Measurements from ENCODE around the gene PMM2. TPM values are rescaled to one million over a fixed set of nuclear protein-coding genes. Genes with fewer than 3 reads are reported as not detected.

Gene PMM2
- total RNA-seq, 1 experiment from 2014 or later = 53.3 TPM

DNA sequence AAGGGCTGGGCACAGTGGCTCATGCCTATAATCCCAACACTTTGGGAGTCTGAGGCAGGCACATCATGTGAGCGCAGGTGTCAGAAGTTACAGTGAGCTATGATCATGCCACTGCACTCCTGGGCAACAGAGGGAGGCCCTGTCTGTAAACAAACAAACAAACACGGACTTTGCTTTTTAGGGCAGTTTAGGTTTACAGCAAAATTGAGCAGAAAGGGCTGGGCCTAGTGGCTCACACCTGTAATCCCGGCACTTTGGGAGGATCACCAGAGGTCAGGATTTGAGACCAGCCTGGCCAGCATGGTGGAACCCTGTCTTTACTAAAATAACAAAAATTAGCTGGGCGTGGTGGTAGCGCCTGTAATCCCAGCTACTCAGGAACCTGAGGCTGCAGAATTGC is 74.4 kb downstream of the PMM2 start:
- no peaks in the 10 kb centered on the region for H3K27me3 ChIP-seq (ENCODE audit: insufficient read depth, low read length)
- peaks cover 12% of the 10 kb centered on the region for H3K79me2 ChIP-seq (ENCODE audit: insufficient read depth, low read length)
- intact Hi-C loops (cut with micrococcal nuclease) = no loop called here
- DNase-seq (ENCODE audit: low read depth, low spot score) (no peak), ATAC-seq (no peak)
- no peaks in the 10 kb centered on the region; the same call in 1 of the 2 replicates for H4K20me1 ChIP-seq (ENCODE audit: insufficient read depth)
- H3K9ac ChIP-seq (ENCODE audit: low read length) = no peak overlapping the region
- H3K27ac ChIP-seq (ENCODE audit: low read depth, low read length) = no peak overlapping the region
- BruUV-seq (replicated peaks) = no TSS peak
- H3K9me2 ChIP-seq (ENCODE audit: insufficient read depth) = no peaks in the 10 kb centered on the region
- ChIA-PET RAD21 (ENCODE audit: low non-redundant PET in 1 of 2, low total read pairs in 2 of 2, uncharacterized antibody in 2 of 2, unreplicated experiment in 2 of 2) (no interaction called here), CTCF (no interaction called here), POLR2A (no interaction called here)
- no peak overlapping the region for H3K4me2 ChIP-seq (ENCODE audit: low read length)
- H2AFZ ChIP-seq (ENCODE audit: low read depth, low read length, poor library complexity, severe bottlenecking) = no peak overlapping the region
- no peaks in the 10 kb centered on the region for H3K36me3 ChIP-seq (ENCODE audit: control insufficient read depth in 1 of 2, insufficient read depth in 2 of 2, low read length in 2 of 2)
- no peak for TF ChIP-seq JUND (IDR thresholded peaks at IDR 0.05)
- TF ChIP-seq, protein P1, sequence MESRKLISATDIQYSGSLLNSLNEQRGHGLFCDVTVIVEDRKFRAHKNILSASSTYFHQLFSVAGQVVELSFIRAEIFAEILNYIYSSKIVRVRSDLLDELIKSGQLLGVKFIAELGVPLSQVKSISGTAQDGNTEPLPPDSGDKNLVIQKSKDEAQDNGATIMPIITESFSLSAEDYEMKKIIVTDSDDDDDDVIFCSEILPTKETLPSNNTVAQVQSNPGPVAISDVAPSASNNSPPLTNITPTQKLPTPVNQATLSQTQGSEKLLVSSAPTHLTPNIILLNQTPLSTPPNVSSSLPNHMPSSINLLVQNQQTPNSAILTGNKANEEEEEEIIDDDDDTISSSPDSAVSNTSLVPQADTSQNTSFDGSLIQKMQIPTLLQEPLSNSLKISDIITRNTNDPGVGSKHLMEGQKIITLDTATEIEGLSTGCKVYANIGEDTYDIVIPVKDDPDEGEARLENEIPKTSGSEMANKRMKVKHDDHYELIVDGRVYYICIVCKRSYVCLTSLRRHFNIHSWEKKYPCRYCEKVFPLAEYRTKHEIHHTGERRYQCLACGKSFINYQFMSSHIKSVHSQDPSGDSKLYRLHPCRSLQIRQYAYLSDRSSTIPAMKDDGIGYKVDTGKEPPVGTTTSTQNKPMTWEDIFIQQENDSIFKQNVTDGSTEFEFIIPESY (IDR thresholded peaks at IDR 0.05; ENCODE audit: extremely low read depth, insufficient replicate concordance, low read length) = no peak
- TF ChIP-seq CTCF (IDR thresholded peaks at IDR 0.05 in 2 of 3, conservative IDR thresholded peaks at IDR 0.05 in 1 of 3; ENCODE audit: borderline replicate concordance in 1 of 3, insufficient read depth in 1 of 3, low read depth in 2 of 3, low read length in 2 of 3) = no peak
- TF ChIP-seq ELF1 (IDR thresholded peaks at IDR 0.05; ENCODE audit: borderline replicate concordance, low read depth) = no peak
- TF ChIP-seq SRF (IDR thresholded peaks at IDR 0.05; ENCODE audit: low read depth) = no peak
- no peak for TF ChIP-seq POLR2A (IDR thresholded peaks at IDR 0.05; ENCODE audit: borderline replicate concordance, extremely low read depth, insufficient read depth, insufficient read length)
- TF ChIP-seq YY1 (IDR thresholded peaks at IDR 0.05; ENCODE audit: extremely low read depth, insufficient replicate concordance, low read depth, low read length) = no peak
- no peak for TF ChIP-seq SP1 (IDR thresholded peaks at IDR 0.05; ENCODE audit: low read depth)
- no peak for TF ChIP-seq EZH2phosphoT487 (IDR thresholded peaks at IDR 0.05; ENCODE audit: borderline replicate concordance)
- no peak for TF ChIP-seq POLR2AphosphoS5 (IDR thresholded peaks at IDR 0.05; ENCODE audit: low read depth, low read length)
- no peak for TF ChIP-seq ZFX (IDR thresholded peaks at IDR 0.05)
- no peak for TF ChIP-seq TCF7L2 (IDR thresholded peaks at IDR 0.05; ENCODE audit: borderline replicate concordance, extremely low read depth, insufficient read depth, insufficient read length)
- TF ChIP-seq MAX (IDR thresholded peaks at IDR 0.05) = no peak
- no peak for TF ChIP-seq EGR1 (IDR thresholded peaks at IDR 0.05; ENCODE audit: low read depth)
- TF ChIP-seq SIN3A (IDR thresholded peaks at IDR 0.05; ENCODE audit: low read depth) = no peak
- no peak for TF ChIP-seq ZNF274 (IDR thresholded peaks at IDR 0.05; ENCODE audit: low read depth, low read length)
- TF ChIP-seq FOSL1 (IDR thresholded peaks at IDR 0.05; ENCODE audit: low read depth) = no peak
- no peak for TF ChIP-seq CBX3 (IDR thresholded peaks at IDR 0.05; ENCODE audit: low read depth)
- peaks cover 27 to 37% of the 10 kb centered on the region in 2 experiments for H3K4me1 ChIP-seq (ENCODE audit: control insufficient read depth in 1 of 2, insufficient read depth in 2 of 2, low read length in 2 of 2)
- no peak overlapping the region for H3K4me3 ChIP-seq (replicated peaks in 1 of 2; ENCODE audit: low read depth in 1 of 2, low read length in 2 of 2)
- H3K9me3 ChIP-seq (ENCODE audit: control insufficient read depth in 1 of 2, insufficient read depth in 1 of 2, low read depth in 1 of 2, low read length in 2 of 2) = no peaks in the 10 kb centered on the region

Data from HCT116 (cell line).